ENCODE results near the gene PCDHA12.

The PCDHA12 gene

DNA sequence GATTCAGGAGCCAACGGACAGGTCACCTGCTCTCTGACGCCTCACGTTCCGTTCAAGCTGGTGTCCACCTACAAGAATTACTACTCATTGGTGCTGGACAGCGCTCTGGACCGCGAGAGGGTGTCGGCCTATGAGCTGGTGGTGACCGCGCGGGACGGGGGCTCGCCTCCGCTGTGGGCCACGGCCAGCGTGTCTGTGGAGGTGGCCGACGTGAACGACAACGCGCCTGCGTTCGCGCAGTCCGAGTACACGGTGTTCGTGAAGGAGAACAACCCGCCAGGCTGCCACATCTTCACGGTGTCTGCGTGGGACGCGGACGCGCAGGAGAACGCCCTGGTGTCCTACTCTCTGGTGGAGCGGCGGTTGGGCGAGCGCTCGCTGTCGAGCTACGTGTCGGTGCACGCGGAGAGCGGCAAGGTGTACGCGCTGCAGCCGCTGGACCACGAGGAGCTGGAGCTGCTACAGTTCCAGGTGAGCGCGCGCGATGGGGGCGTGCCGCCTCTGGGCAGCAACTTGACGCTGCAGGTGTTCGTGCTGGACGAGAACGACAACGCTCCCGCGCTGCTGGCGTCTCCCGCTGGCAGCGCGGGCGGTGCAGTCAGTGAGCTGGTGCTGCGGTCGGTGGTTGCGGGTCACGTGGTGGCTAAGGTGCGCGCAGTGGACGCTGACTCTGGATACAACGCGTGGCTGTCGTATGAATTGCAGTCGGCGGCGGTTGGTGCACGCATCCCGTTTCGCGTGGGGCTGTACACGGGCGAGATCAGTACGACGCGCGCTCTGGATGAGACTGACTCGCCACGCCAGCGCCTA lies 17.7 kb upstream of the PCDHA12 start:
- H3K9ac ChIP-seq = no peak overlapping the region
- H3K4me3 ChIP-seq (IDR thresholded peaks at IDR 0.05; ENCODE audit: insufficient read depth, low read depth, low read length) = no peak overlapping the region
- H3K27ac ChIP-seq = no peak overlapping the region
- H3K36me3 ChIP-seq (ENCODE audit: insufficient read depth) = no peaks in the 10 kb centered on the region
- no peaks in the 10 kb centered on the region for H4K20me1 ChIP-seq (ENCODE audit: insufficient read depth)
- no peaks in the 10 kb centered on the region for H3K4me1 ChIP-seq (ENCODE audit: low read depth, poor library complexity, severe bottlenecking)
- H2AFZ ChIP-seq (ENCODE audit: low read depth) = no peak overlapping the region
- TF ChIP-seq CTCF (conservative IDR thresholded peaks at IDR 0.05; ENCODE audit: low read depth, low read length) = no peak
- H3K4me2 ChIP-seq = no peak overlapping the region
- no peaks in the 10 kb centered on the region for H3K27me3 ChIP-seq (ENCODE audit: insufficient read depth, low read depth)
- H3K79me2 ChIP-seq (ENCODE audit: insufficient read depth, low read depth) = no peaks in the 10 kb centered on the region

DNA sequence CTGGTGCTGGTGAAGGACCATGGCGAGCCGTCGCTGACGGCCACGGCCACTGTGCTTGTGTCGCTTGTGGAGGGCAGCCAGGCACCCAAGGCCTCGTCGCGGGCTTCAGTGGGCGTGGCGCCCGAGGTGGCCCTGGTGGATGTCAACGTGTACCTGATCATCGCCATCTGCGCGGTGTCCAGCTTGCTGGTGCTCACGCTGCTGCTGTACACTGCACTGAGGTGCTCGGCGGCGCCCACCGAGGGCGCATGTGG lies 17.2 kb upstream of the PCDHA12 start:
- no peaks in the 10 kb centered on the region for H3K27me3 ChIP-seq (ENCODE audit: insufficient read depth, low read depth)
- no peak overlapping the region for H3K9ac ChIP-seq
- no peaks in the 10 kb centered on the region for H4K20me1 ChIP-seq (ENCODE audit: insufficient read depth)
- no peak for TF ChIP-seq CTCF (conservative IDR thresholded peaks at IDR 0.05; ENCODE audit: low read depth, low read length)
- H3K36me3 ChIP-seq (ENCODE audit: insufficient read depth) = no peaks in the 10 kb centered on the region
- no peak overlapping the region for H3K27ac ChIP-seq
- no peaks in the 10 kb centered on the region for H3K79me2 ChIP-seq (ENCODE audit: insufficient read depth, low read depth)
- no peak overlapping the region for H2AFZ ChIP-seq (ENCODE audit: low read depth)
- H3K4me2 ChIP-seq = no peak overlapping the region
- no peak overlapping the region for H3K4me3 ChIP-seq (IDR thresholded peaks at IDR 0.05; ENCODE audit: insufficient read depth, low read depth, low read length)
- H3K4me1 ChIP-seq (ENCODE audit: low read depth, poor library complexity, severe bottlenecking) = no peaks in the 10 kb centered on the region

DNA sequence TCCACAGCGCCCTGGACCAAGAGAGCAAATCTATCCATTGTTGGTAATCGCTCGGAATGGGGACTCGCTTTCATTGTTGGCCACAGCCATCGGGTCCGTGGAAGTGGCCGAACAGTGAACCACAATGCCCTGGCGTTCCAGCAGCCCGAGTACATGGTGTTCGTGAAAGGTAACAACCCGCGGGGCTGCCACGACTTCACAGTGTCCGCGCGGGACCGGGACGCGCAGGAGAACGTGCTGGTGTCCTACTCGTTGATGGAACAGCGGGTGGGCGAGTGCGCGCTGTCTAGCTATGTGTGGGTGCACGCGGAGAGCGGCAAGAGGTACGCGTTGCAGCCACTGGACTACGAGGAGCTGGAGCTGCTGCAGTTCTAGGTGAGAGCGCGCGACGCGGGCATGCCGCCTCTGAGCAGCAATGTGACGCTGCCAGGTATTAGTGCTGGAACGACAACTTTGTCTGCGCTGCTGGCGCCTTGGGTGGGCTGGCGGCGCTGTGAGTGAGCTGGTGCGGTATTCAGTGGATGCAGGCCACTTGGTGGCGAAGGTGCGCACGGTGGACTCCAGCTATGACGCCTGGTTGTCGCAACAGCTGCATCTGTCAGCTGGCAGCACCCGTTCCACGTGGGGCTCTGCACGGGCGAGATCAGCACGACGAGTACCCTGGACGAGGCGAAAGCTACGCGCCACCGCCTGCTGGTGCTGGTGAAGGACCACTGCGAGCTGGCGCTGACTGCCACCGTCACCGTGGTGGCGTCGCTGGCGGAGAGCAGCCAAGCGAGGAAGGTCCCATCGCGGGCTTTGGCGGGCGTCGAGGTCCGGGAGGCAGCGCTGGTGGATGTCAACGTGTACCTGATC lies 12.4 kb upstream of the PCDHA12 start:
- TF ChIP-seq CTCF (conservative IDR thresholded peaks at IDR 0.05; ENCODE audit: low read depth, low read length) = no peak
- H3K27me3 ChIP-seq (ENCODE audit: insufficient read depth, low read depth) = no peaks in the 10 kb centered on the region
- H3K4me1 ChIP-seq (ENCODE audit: low read depth, poor library complexity, severe bottlenecking) = no peaks in the 10 kb centered on the region
- H3K4me2 ChIP-seq = no peak overlapping the region
- no peaks in the 10 kb centered on the region for H3K36me3 ChIP-seq (ENCODE audit: insufficient read depth)
- H2AFZ ChIP-seq (ENCODE audit: low read depth) = no peak overlapping the region
- H4K20me1 ChIP-seq (ENCODE audit: insufficient read depth) = no peaks in the 10 kb centered on the region
- no peak overlapping the region for H3K9ac ChIP-seq
- no peak overlapping the region for H3K4me3 ChIP-seq (IDR thresholded peaks at IDR 0.05; ENCODE audit: insufficient read depth, low read depth, low read length)
- no peak overlapping the region for H3K27ac ChIP-seq
- H3K79me2 ChIP-seq (ENCODE audit: insufficient read depth, low read depth) = no peaks in the 10 kb centered on the region

GRCh38 chr5:140868721-140869554 lies 6.2 kb upstream of the PCDHA12 start, which contains the start of gene PCDHA11:
TSS of gene PCDHA11 (plus strand) at chr5:140868957. CDS start at chr5:140869104, 147 bp downstream.
- no peak within 1 kb of the TSS for H3K9ac ChIP-seq
- no peaks in the 10 kb centered on the region for H3K79me2 ChIP-seq (ENCODE audit: insufficient read depth, low read depth)
- no peaks in the 10 kb centered on the region for H3K4me1 ChIP-seq (ENCODE audit: low read depth, poor library complexity, severe bottlenecking)
- H3K27ac ChIP-seq = no peak within 1 kb of the TSS
- H2AFZ ChIP-seq (ENCODE audit: low read depth) = no peak within 1 kb of the TSS
- H4K20me1 ChIP-seq (ENCODE audit: insufficient read depth) = no peaks in the 10 kb centered on the region
- no peak within 1 kb of the TSS for H3K4me3 ChIP-seq (IDR thresholded peaks at IDR 0.05; ENCODE audit: insufficient read depth, low read depth, low read length)
- no peaks in the 10 kb centered on the region for H3K27me3 ChIP-seq (ENCODE audit: insufficient read depth, low read depth)
- H3K36me3 ChIP-seq (ENCODE audit: insufficient read depth) = no peaks in the 10 kb centered on the region
- H3K4me2 ChIP-seq = no peak within 1 kb of the TSS
- TF ChIP-seq CTCF (conservative IDR thresholded peaks at IDR 0.05; ENCODE audit: low read depth, low read length) = no peak
